CD8-positive, alpha-beta memory T cell (primary cell): ENCODE results near the gene STAT5A. TPM values are rescaled to one million over a fixed set of nuclear protein-coding genes. Genes with fewer than 3 reads are reported as not detected.
"Not testable (repeated sequence)": the region's sequence is repeated elsewhere in the genome, so short reads cannot be mapped to it uniquely, and the experiment has no call there.

Source experiments
- CTCF ChIA-PET: fragments of 350-600 bp; sonication (Branson Sonifier 250); formaldehyde crosslinking; loops from one replicate; lab custom pipeline; 2021; ENCODE audit warnings: antibody characterized with exemption; lab: Charles Lee
- POLR2A ChIA-PET: fragments of 350-600 bp; sonication (Branson Sonifier 250); formaldehyde crosslinking; loops from one replicate; lab custom pipeline; 2021; ENCODE audit warnings: antibody characterized with exemption; lab: Charles Lee
- DNase-seq, 5 donors: peaks; one replicate each; pipeline versions ENCODE4 v3.0.0 to v3.0.0-alpha.2; 2020 to 2022; ENCODE audit warnings: mixed read lengths in 1 of 5
- H3K27ac ChIP-seq: one replicate; pipeline ENCODE4 v1.7.0; 2013; ENCODE audit warnings: low read depth, mild to moderate bottlenecking, low read length, moderate library complexity
- H3K27me3 ChIP-seq: 2 replicates; pipeline ENCODE4 v1.7.0; 2013; ENCODE audit warnings: low read length, mild to moderate bottlenecking; ENCODE audit not compliant: insufficient read depth, poor library complexity, severe bottlenecking
- H3K36me3 ChIP-seq: 2 replicates; pipeline ENCODE4 v1.7.0; 2013; ENCODE audit warnings: mild to moderate bottlenecking, low read length, moderate library complexity; ENCODE audit not compliant: insufficient read depth
- H3K4me1 ChIP-seq: 2 replicates; pipeline ENCODE4 v1.7.0; 2013; ENCODE audit warnings: mild to moderate bottlenecking, low read length, moderate library complexity; ENCODE audit not compliant: insufficient read depth
- H3K4me3 ChIP-seq: 2 replicates; pipeline ENCODE4 v1.7.0; 2013; ENCODE audit warnings: mild to moderate bottlenecking, low read length
- H3K9me3 ChIP-seq: 2 replicates; pipeline ENCODE4 v1.7.0; 2013; ENCODE audit warnings: mild to moderate bottlenecking, low read length
- H3K27ac Mint-ChIP-seq, 8 donors: one replicate each; pipeline ENCODE4 v1.8.0; 2020 to 2021; ENCODE audit warnings: mixed read lengths in 8 of 8, mild to moderate bottlenecking in 6 of 8, inconsistent platforms in 3 of 8, moderate library complexity in 3 of 8
- H3K27me3 Mint-ChIP-seq, 2 donors: one replicate each; pipeline ENCODE4 v1.8.0; 2020 to 2021; ENCODE audit warnings: mixed read lengths in 2 of 2, mild to moderate bottlenecking in 1 of 2, moderate library complexity in 1 of 2
- H3K36me3 Mint-ChIP-seq, 3 donors: one replicate each; pipeline ENCODE4 v1.8.0; 2020 to 2021; ENCODE audit warnings: mixed read lengths in 3 of 3, inconsistent platforms in 1 of 3, mild to moderate bottlenecking in 1 of 3
- H3K4me1 Mint-ChIP-seq, 3 donors: one replicate each; pipeline ENCODE4 v1.8.0; 2020 to 2021; ENCODE audit warnings: mixed read lengths in 3 of 3, inconsistent platforms in 1 of 3, mild to moderate bottlenecking in 1 of 3
- H3K4me3 Mint-ChIP-seq, 7 donors: one replicate each; pipeline ENCODE4 v1.8.0; 2020 to 2021; ENCODE audit warnings: mixed read lengths in 7 of 7, mild to moderate bottlenecking in 6 of 7, moderate library complexity in 4 of 7, inconsistent platforms in 2 of 7
- H3K9me3 Mint-ChIP-seq, 5 donors: one replicate each; pipeline ENCODE4 v1.8.0; 2020 to 2022; ENCODE audit warnings: mixed read lengths in 5 of 5, mild to moderate bottlenecking in 3 of 5, moderate library complexity in 2 of 5, inconsistent platforms in 1 of 5
- polyA plus RNA-seq: library from polyadenylated mRNA; unstranded; fragments of 300-500 nt; fragmentation: Illumina TruSeq; gene quantifications from one replicate; pipeline ENCODE4 v1.2.3, GENCODE V29; 2021
- total RNA-seq, 2 experiments: library from RNA; stranded (reverse); gene quantifications; one replicate each; pipeline ENCODE4 v1.2.3, GENCODE V29; 2021

STAT5A gene
- total and polyA plus RNA-seq, 3 experiments from 2014 or later = 90.3 to 263 (median 259) TPM

GRCh38 chr17:42347198-42347597, 58.9 kb downstream of the STAT5A start:
- Mint-ChIP-seq H3K27ac (peak overlapping the region in 3 of 8 donors; percentile 1 to 87 (median 38)), H3K4me1 (peaks cover 26 to 46% (median 42%) of the 10 kb centered on the region in 3 donors), H3K4me3 (no peak overlapping the region), H3K9me3 (no peaks in the 10 kb centered on the region), H3K36me3 (peaks cover 5 to 55% (median 17%) of the 10 kb centered on the region in 3 donors), H3K27me3 (no peaks in the 10 kb centered on the region)
- Histone ChIP-seq H3K36me3 (peaks cover 14% of the 10 kb centered on the region), H3K4me1 (peaks cover 8% of the 10 kb centered on the region), H3K27ac (no peak overlapping the region), H3K4me3 (no peak overlapping the region), H3K9me3 (no peaks in the 10 kb centered on the region), H3K27me3 (no peaks in the 10 kb centered on the region)
- no peak for DNase-seq
- ChIA-PET CTCF (no interaction called here), POLR2A (no interaction called here)

- no peaks in the 10 kb centered on the region for H3K9me3 ChIP-seq
- Mint-ChIP-seq H3K36me3 (peaks cover 5 to 53% (median 16%) of the 10 kb centered on the region in 3 donors), H3K27me3 (no peaks in the 10 kb centered on the region), H3K4me1 (peaks cover 24 to 46% (median 42%) of the 10 kb centered on the region in 3 donors), H3K9me3 (no peaks in the 10 kb centered on the region), H3K27ac (peak overlapping the region in 6 of 8 donors; percentile 1 to 87 (median 48)), H3K4me3 (no peak overlapping the region)
- H3K4me1 ChIP-seq = peaks cover 4% of the 10 kb centered on the region
- ChIA-PET CTCF (no interaction called here), POLR2A (no interaction called here)
- no peaks in the 10 kb centered on the region for H3K27me3 ChIP-seq
- no peak overlapping the region for H3K27ac ChIP-seq
- H3K4me3 ChIP-seq = no peak overlapping the region
- DNase-seq = no peak
- peaks cover 14% of the 10 kb centered on the region for H3K36me3 ChIP-seq
Observed at GRCh38 chr17:42347606-42348005, 59.3 kb downstream of the STAT5A start.

- no peak overlapping the region for H3K4me3 ChIP-seq
- DNase-seq = no peak
- no peaks in the 10 kb centered on the region for H3K9me3 ChIP-seq
- Mint-ChIP-seq H3K4me1 (peaks cover 23 to 42% (median 38%) of the 10 kb centered on the region in 3 donors), H3K27ac (peak overlapping the region in 5 of 8 donors; percentile 5 to 87 (median 57)), H3K9me3 (no peaks in the 10 kb centered on the region), H3K27me3 (no peaks in the 10 kb centered on the region), H3K36me3 (peaks cover 5 to 49% (median 16%) of the 10 kb centered on the region in 3 donors), H3K4me3 (peak overlapping the region in 1 of 7 donors; percentile 48)
- peaks cover 14% of the 10 kb centered on the region for H3K36me3 ChIP-seq
- no peak overlapping the region for H3K27ac ChIP-seq
- ChIA-PET CTCF (no interaction called here), POLR2A (no interaction called here)
- no peaks in the 10 kb centered on the region for H3K27me3 ChIP-seq
- H3K4me1 ChIP-seq = no peaks in the 10 kb centered on the region
Observed at GRCh38 chr17:42348104-42348503, 59.8 kb downstream of the STAT5A start.

- H3K27ac Mint-ChIP-seq = peak overlapping the region in 2 of 8 donors; percentile 29 to 76
- DNase-seq = no peak
- ChIA-PET CTCF (interaction anchor here (1.7 kb wide), 1 partner anchor 11 kb away, joined by 4 read pairs; no protein-coding TSS in a partner anchor), POLR2A (no interaction called here)
- peaks cover 33 to 51% (median 50%) of the 10 kb centered on the region in 3 donors for H3K4me1 Mint-ChIP-seq
- Histone ChIP-seq H3K4me1 (peaks cover 8% of the 10 kb centered on the region), H3K27ac (no peak overlapping the region), H3K36me3 (peaks cover 5% of the 10 kb centered on the region), H3K4me3 (no peak overlapping the region), H3K27me3 (no peaks in the 10 kb centered on the region), H3K9me3 (no peaks in the 10 kb centered on the region)
- peaks cover 0 to 15% (median 3%) of the 10 kb centered on the region in 3 donors for H3K36me3 Mint-ChIP-seq
- H3K27me3 Mint-ChIP-seq = no peaks in the 10 kb centered on the region
- H3K9me3 Mint-ChIP-seq = no peaks in the 10 kb centered on the region
- H3K4me3 Mint-ChIP-seq = peak overlapping the region in 1 of 7 donors; percentile 32
Observed at GRCh38 chr17:42354956-42355843, 66.9 kb downstream of the STAT5A start.

GRCh38 chr17:42358434-42358833, 70.1 kb downstream of the STAT5A start:
- H3K4me3 ChIP-seq = no peak overlapping the region
- no peak overlapping the region for H3K27ac ChIP-seq
- ChIA-PET CTCF (interaction anchor here (1.2 to 1.5 kb wide), 2 partner anchors 22 to 41 kb away, joined by 3 read pairs; no protein-coding TSS in a partner anchor), POLR2A (interaction anchor here (0.6 to 1.7 kb wide), 2 partner anchors 30 to 88 kb away, joined by 3 to 5 read pairs; partner anchors contain the start of gene STAT3)
- no peak for DNase-seq
- Mint-ChIP-seq H3K4me3 (no peak overlapping the region), H3K4me1 (peaks cover 53 to 70% (median 67%) of the 10 kb centered on the region in 3 donors), H3K36me3 (peaks cover 0 to 15% (median 10%) of the 10 kb centered on the region in 3 donors), H3K27me3 (no peaks in the 10 kb centered on the region), H3K9me3 (peaks cover 0 to 2% (median 0%) of the 10 kb centered on the region in 5 donors), H3K27ac (peak overlapping the region in 3 of 8 donors; percentile 12 to 52 (median 23))
- no peaks in the 10 kb centered on the region for H3K9me3 ChIP-seq
- no peaks in the 10 kb centered on the region for H3K27me3 ChIP-seq
- H3K4me1 ChIP-seq = peaks cover 29% of the 10 kb centered on the region
- peaks cover 5% of the 10 kb centered on the region for H3K36me3 ChIP-seq

GRCh38 chr17:42359133-42359532, 70.8 kb downstream of the STAT5A start:
- Histone ChIP-seq H3K27me3 (no peaks in the 10 kb centered on the region), H3K9me3 (no peaks in the 10 kb centered on the region), H3K36me3 (peaks cover 5% of the 10 kb centered on the region), H3K4me3 (no peak overlapping the region), H3K4me1 (peaks cover 36% of the 10 kb centered on the region), H3K27ac (no peak overlapping the region)
- Mint-ChIP-seq H3K4me3 (no peak overlapping the region), H3K9me3 (peaks cover 0 to 2% (median 0%) of the 10 kb centered on the region in 5 donors), H3K27me3 (no peaks in the 10 kb centered on the region), H3K4me1 (peaks cover 54 to 71% (median 68%) of the 10 kb centered on the region in 3 donors), H3K27ac (peak overlapping the region in 3 of 8 donors; percentile 15 to 70 (median 26)), H3K36me3 (peaks cover 0 to 16% (median 10%) of the 10 kb centered on the region in 3 donors)
- ChIA-PET POLR2A (interaction anchor here (1.7 kb wide), 1 partner anchor 29 kb away, joined by 5 read pairs; the partner anchor contains the start of gene STAT3), CTCF (interaction anchor here (1.5 kb wide), 1 partner anchor 41 kb away, joined by 3 read pairs; no protein-coding TSS in a partner anchor)
- no peak for DNase-seq

GRCh38 chr17:42360388-42360787, 72.1 kb downstream of the STAT5A start:
- H3K27me3 Mint-ChIP-seq, H3K27ac ChIP-seq, POLR2A ChIA-PET, H3K4me3 ChIP-seq, H3K36me3 ChIP-seq, DNase-seq, H3K9me3 ChIP-seq, H3K9me3 Mint-ChIP-seq, H3K27me3 ChIP-seq: not testable (repeated sequence)
- Mint-ChIP-seq H3K4me3 (peak overlapping the region in 1 of 7 donors; percentile 53), H3K4me1 (peaks cover 62 to 75% (median 73%) of the 10 kb centered on the region in 3 donors), H3K36me3 (peaks cover 0 to 25% (median 14%) of the 10 kb centered on the region in 3 donors), H3K27ac (peak overlapping the region in 2 of 8 donors; percentile 33 to 84)
- CTCF ChIA-PET = interaction anchor here (0.9 kb wide), 1 partner anchor 48 kb away, joined by 3 read pairs; no protein-coding TSS in a partner anchor
- peaks cover 38% of the 10 kb centered on the region for H3K4me1 ChIP-seq
